H9 (cell line): Measurements from ENCODE around the gene RASL10A. TPM values are rescaled to one million over a fixed set of nuclear protein-coding genes. Genes with fewer than 3 reads are reported as not detected.

Experiments
- DNase-seq: peaks from one replicate; pipeline ENCODE4 v3.0.0-alpha.2; 2017
- H2AFZ ChIP-seq: one replicate; pipeline ENCODE4 v1.6.1; 2013; ENCODE audit warnings: mild to moderate bottlenecking, low read length, control low read depth, moderate library complexity
- H2AK5ac ChIP-seq: 2 replicates; pipeline ENCODE4 v1.6.1; 2013; ENCODE audit warnings: low read length, control low read depth, mixed read lengths; ENCODE audit not compliant: insufficient read length
- H2BK120ac ChIP-seq: one replicate; pipeline ENCODE4 v1.6.1; 2013; ENCODE audit warnings: low read depth, mild to moderate bottlenecking, low read length, control low read depth, inconsistent platforms; ENCODE audit not compliant: poor library complexity, severe bottlenecking
- H2BK12ac ChIP-seq: 2 replicates; pipeline ENCODE4 v1.6.1; 2013; ENCODE audit warnings: low read length, control low read depth, mixed read lengths, low read depth; ENCODE audit not compliant: insufficient read length
- H2BK15ac ChIP-seq: 2 replicates; pipeline ENCODE4 v1.6.1; 2013; ENCODE audit warnings: low read depth, low read length, control low read depth
- H2BK20ac ChIP-seq: one replicate; pipeline ENCODE4 v1.6.1; 2013; ENCODE audit warnings: low read depth, mild to moderate bottlenecking, low read length, control low read depth, inconsistent platforms; ENCODE audit not compliant: poor library complexity, severe bottlenecking
- H2BK5ac ChIP-seq: 2 replicates; pipeline ENCODE4 v1.6.1; 2013; ENCODE audit warnings: low read length, control low read depth, mixed read lengths; ENCODE audit not compliant: insufficient read length
- H3K14ac ChIP-seq: 2 replicates; pipeline ENCODE4 v1.6.1; 2013; ENCODE audit warnings: low read length, control low read depth; ENCODE audit not compliant: insufficient read depth
- H3K18ac ChIP-seq: 2 replicates; pipeline ENCODE4 v1.6.1; 2013; ENCODE audit warnings: low read depth, mild to moderate bottlenecking, mixed read lengths, low read length, control low read depth; ENCODE audit not compliant: insufficient read length
- H3K23ac ChIP-seq: 2 replicates; pipeline ENCODE4 v1.6.1; 2013; ENCODE audit warnings: low read length, control low read depth, mixed read lengths, low read depth; ENCODE audit not compliant: insufficient read length
- H3K23me2 ChIP-seq: 2 replicates; pipeline ENCODE4 v1.6.1; 2013; ENCODE audit warnings: low read depth, mild to moderate bottlenecking, mixed read lengths, low read length, control low read depth; ENCODE audit not compliant: insufficient read length, poor library complexity, severe bottlenecking
- H3K27ac ChIP-seq: 2 replicates; pipeline ENCODE4 v1.5.1; 2013; ENCODE audit warnings: low read length, control low read depth, mixed read lengths, low read depth; ENCODE audit not compliant: insufficient read length
- H3K27me3 ChIP-seq: 2 replicates; pipeline ENCODE4 v1.6.1; 2013; ENCODE audit warnings: low read length, control low read depth, inconsistent platforms; ENCODE audit not compliant: insufficient read depth
- H3K4ac ChIP-seq: 2 replicates; pipeline ENCODE4 v1.6.1; 2013; ENCODE audit warnings: low read depth, mild to moderate bottlenecking, control low read depth, inconsistent platforms, low read length, moderate library complexity
- H3K4me1 ChIP-seq: 2 replicates; pipeline ENCODE4 v1.6.1; 2013; ENCODE audit warnings: low read length, control low read depth, inconsistent platforms; ENCODE audit not compliant: insufficient read depth
- H3K4me2 ChIP-seq: 2 replicates; pipeline ENCODE4 v1.6.1; 2013; ENCODE audit warnings: low read length, control low read depth, mixed read lengths; ENCODE audit not compliant: insufficient read length, insufficient read depth
- H3K56ac ChIP-seq: 2 replicates; pipeline ENCODE4 v1.6.1; 2013; ENCODE audit warnings: low read depth, mild to moderate bottlenecking, mixed read lengths, low read length, control low read depth; ENCODE audit not compliant: insufficient read length
- H3K79me1 ChIP-seq: 2 replicates; pipeline ENCODE4 v1.6.1; 2013; ENCODE audit warnings: low read depth, mild to moderate bottlenecking, moderate library complexity, low read length, control low read depth, inconsistent platforms; ENCODE audit not compliant: insufficient read depth, poor library complexity, severe bottlenecking
- H3K79me2 ChIP-seq: 2 replicates; pipeline ENCODE4 v1.6.1; 2013; ENCODE audit warnings: low read length, control low read depth, inconsistent platforms; ENCODE audit not compliant: insufficient read depth
- H3K9ac ChIP-seq: 2 replicates; pipeline ENCODE4 v1.6.1; 2013; ENCODE audit warnings: low read length, control low read depth, mixed read lengths; ENCODE audit not compliant: insufficient read length; ENCODE audit errors: extremely low read depth
- H3K9me3 ChIP-seq: one replicate; pipeline ENCODE4 v1.6.1; 2013; ENCODE audit warnings: low read depth, low read length, inconsistent platforms; ENCODE audit not compliant: control insufficient read depth
- H3T11ph ChIP-seq: one replicate; pipeline ENCODE4 v1.6.1; 2013; ENCODE audit warnings: mild to moderate bottlenecking, low read length, control low read depth, inconsistent platforms
- H4K20me1 ChIP-seq: one replicate; pipeline ENCODE4 v1.6.1; 2013; ENCODE audit not compliant: control insufficient read depth, insufficient read length, insufficient read depth
- H4K5ac ChIP-seq: 2 replicates; pipeline ENCODE4 v1.6.1; 2013; ENCODE audit warnings: low read depth, mild to moderate bottlenecking, mixed read lengths, low read length, control low read depth; ENCODE audit not compliant: insufficient read length
- H4K8ac ChIP-seq: replicated peaks from 2 replicates; pipeline ENCODE4 v1.6.1; 2013; ENCODE audit warnings: low read length, control low read depth, mixed read lengths, low read depth; ENCODE audit not compliant: insufficient read length
- H4K91ac ChIP-seq: 2 replicates; pipeline ENCODE4 v1.6.1; 2013; ENCODE audit warnings: low read depth, mild to moderate bottlenecking, moderate library complexity, mixed read lengths, low read length, control low read depth; ENCODE audit not compliant: insufficient read length
- H3K27ac Mint-ChIP-seq, 3 experiments: 2 replicates in 2 of 3; 3 replicates in 1 of 3; pipeline ENCODE4 v1.8.0; 2020 to 2021; ENCODE audit warnings: mixed read lengths in 3 of 3, mild to moderate bottlenecking in 1 of 3, moderate library complexity in 1 of 3
- H3K27me3 Mint-ChIP-seq: 2 replicates; pipeline ENCODE4 v1.8.0; 2021; ENCODE audit warnings: low read depth, mild to moderate bottlenecking, moderate library complexity, mixed read lengths
- H3K36me3 Mint-ChIP-seq, 3 experiments: 2 replicates in 2 of 3; 3 replicates in 1 of 3; pipeline ENCODE4 v1.8.0; 2020 to 2021; ENCODE audit warnings: low read depth in 3 of 3, mixed read lengths in 3 of 3; ENCODE audit not compliant: insufficient read depth in 1 of 3
- H3K4me1 Mint-ChIP-seq, 2 experiments: 2 replicates each; pipeline ENCODE4 v1.8.0; 2020; ENCODE audit warnings: mixed read lengths in 2 of 2
- H3K4me3 Mint-ChIP-seq, 2 experiments: 2 replicates in 1 of 2; 3 replicates in 1 of 2; pipeline ENCODE4 v1.8.0; 2020 to 2021; ENCODE audit warnings: mild to moderate bottlenecking in 2 of 2, mixed read lengths in 2 of 2, moderate library complexity in 1 of 2
- H3K9me3 Mint-ChIP-seq, 2 experiments: 2 replicates in 1 of 2; 3 replicates in 1 of 2; pipeline ENCODE4 v1.8.0; 2020; ENCODE audit warnings: mild to moderate bottlenecking in 2 of 2, mixed read lengths in 2 of 2, moderate library complexity in 1 of 2
- CTCF ChIP-seq: fragments of 200-600 bp; sonication (generic); conservative IDR thresholded peaks from 3 replicates; pipeline ENCODE4 v1.8.0; 2021; ENCODE audit warnings: antibody characterized with exemption, mild to moderate bottlenecking
- WGBS: extraction: QIAGEN DNeasy Blood & Tissue Kit; methylation state at CpG from one replicate; pipeline ENCODE4 v1.1.7; 2013; ENCODE audit warnings: missing lambda C conversion rate, low lambda C conversion rate, mixed read lengths; ENCODE audit not compliant: insufficient read length; ENCODE audit errors: extremely low coverage; 5-methylcytosine and 5-hydroxymethylcytosine counted together
- total RNA-seq: library from RNA; stranded (reverse); gene quantifications from 2 replicates; pipeline ENCODE4 v1.2.1, GENCODE V29; 2021

Gene RASL10A
- total RNA-seq, 1 experiment from 2014 or later: 0.90 TPM

GRCh38 chr22:29328055-29328454, 12.6 kb upstream of the RASL10A start:
- Histone ChIP-seq H2AFZ (no peak overlapping the region), H3T11ph (no peak overlapping the region), H4K91ac (no peak overlapping the region), H3K4ac (no peak overlapping the region), H3K79me2 (no peaks in the 10 kb centered on the region), H4K8ac (no peak overlapping the region), H4K20me1 (peaks cover 3% of the 10 kb centered on the region), H3K14ac (no peak overlapping the region), H2AK5ac (no peak overlapping the region), H2BK12ac (no peak overlapping the region), H4K5ac (no peak overlapping the region), H3K23ac (no peak overlapping the region), H3K4me1 (no peaks in the 10 kb centered on the region), H3K27ac (no peak overlapping the region), H3K79me1 (no peaks in the 10 kb centered on the region), H2BK5ac (no peak overlapping the region), H3K56ac (no peak overlapping the region), H2BK15ac (no peak overlapping the region), H3K18ac (no peak overlapping the region), H3K4me2 (no peak overlapping the region), H2BK120ac (no peak overlapping the region), H3K27me3 (no peaks in the 10 kb centered on the region), H3K9ac (no peak overlapping the region), H3K23me2 (no peaks in the 10 kb centered on the region), H3K9me3 (no peaks in the 10 kb centered on the region), H2BK20ac (no peak overlapping the region)
- no peaks in the 10 kb centered on the region for H3K9me3 Mint-ChIP-seq
- TF ChIP-seq CTCF: peak; percentile 32; the same call in 2 of the 3 replicates
- no peak overlapping the region for H3K4me3 Mint-ChIP-seq
- DNase-seq: no peak
- WGBS: no CpG with 5 or more reads among the region's 5 CpGs
- H3K4me1 Mint-ChIP-seq: peaks cover 2 to 3% of the 10 kb centered on the region in 2 experiments; a peak in 2 of 4 replicates
- no peak overlapping the region for H3K27ac Mint-ChIP-seq
- H3K27me3 Mint-ChIP-seq: no peaks in the 10 kb centered on the region
- H3K36me3 Mint-ChIP-seq: peaks cover 3 to 20% (median 20%) of the 10 kb centered on the region in 3 experiments; a peak in 6 of 7 replicates
